Measurements from ENCODE around the gene SCYGR5. TPM values are rescaled to one million over a fixed set of nuclear protein-coding genes. Genes with fewer than 3 reads are reported as not detected.

SCYGR5 gene
- total and polyA plus RNA-seq, 12 donors, result not detected

- Histone ChIP-seq H3K9me3 (peaks cover 0 to 10% (median 0%) of the 10 kb centered on the region in 11 donors), H3K27ac (no peak overlapping the region), H3K4me3 (no peak overlapping the region), H3K36me3 (no peaks in the 10 kb centered on the region), H3K4me1 (peaks cover 0 to 7% (median 0%) of the 10 kb centered on the region in 9 donors), H3K27me3 (peaks cover 0 to 13% (median 0%) of the 10 kb centered on the region in 7 donors)
- DNase-seq (no peak), ATAC-seq (no peak)
- intact Hi-C loops (cut with DNase I), result no loop called here
- 89 to 95% methylated on average over 10 of the region's 10 CpGs for WGBS, 2 donors
- TF ChIP-seq CTCF (IDR thresholded peaks at IDR 0.05), result no peak
Observed at GRCh38 chr2:227626580-227627151, 39.9 kb upstream of the SCYGR5 start.

GRCh38 chr2:227627769-227628168 is 38.8 kb upstream of the SCYGR5 start:
- Histone ChIP-seq H3K27ac (no peak overlapping the region), H3K9me3 (peaks cover 0 to 3% (median 0%) of the 10 kb centered on the region in 11 donors), H3K36me3 (no peaks in the 10 kb centered on the region), H3K27me3 (peaks cover 0 to 13% (median 4%) of the 10 kb centered on the region in 7 donors), H3K4me1 (peaks cover 0 to 7% (median 0%) of the 10 kb centered on the region in 9 donors), H3K4me3 (no peak overlapping the region)
- intact Hi-C loops (cut with DNase I), result no loop called here
- WGBS, 2 donors, result 80 to 88% methylated on average over 3 of the region's 3 CpGs
- ATAC-seq (no peak), DNase-seq (no peak)
- TF ChIP-seq CTCF (IDR thresholded peaks at IDR 0.05), result no peak

GRCh38 chr2:227629435-227629834 is 37.2 kb upstream of the SCYGR5 start:
- DNase-seq (no peak), ATAC-seq (no peak)
- Histone ChIP-seq H3K36me3 (no peaks in the 10 kb centered on the region), H3K9me3 (no peaks in the 10 kb centered on the region), H3K27me3 (peaks cover 0 to 17% (median 9%) of the 10 kb centered on the region in 7 donors), H3K4me1 (no peaks in the 10 kb centered on the region), H3K27ac (no peak overlapping the region), H3K4me3 (no peak overlapping the region)
- intact Hi-C loops (cut with DNase I), result no loop called here
- WGBS, 2 donors, result 62 to 67% methylated on average over 7 of the region's 7 CpGs
- no peak for TF ChIP-seq CTCF (IDR thresholded peaks at IDR 0.05)

- H3K4me1 ChIP-seq, result no peaks in the 10 kb centered on the region
- H3K36me3 ChIP-seq, result no peaks in the 10 kb centered on the region
- H3K27ac ChIP-seq, result no peak overlapping the region
- DNase-seq, result no peak
- TF ChIP-seq CTCF (IDR thresholded peaks at IDR 0.05), result no peak
- intact Hi-C loops (cut with DNase I), result no loop called here
- no peaks in the 10 kb centered on the region for H3K9me3 ChIP-seq
- peaks cover 0 to 17% (median 9%) of the 10 kb centered on the region in 7 donors for H3K27me3 ChIP-seq
- ATAC-seq, result no peak
- WGBS, 2 donors, result 81 to 83% methylated on average over 3 of the region's 3 CpGs
- no peak overlapping the region for H3K4me3 ChIP-seq
Observed at GRCh38 chr2:227630322-227630721, 36.3 kb upstream of the SCYGR5 start.

Measured in heart right ventricle (tissue), 16 donors.